ENCODE data around the gene PTRHD1.

The PTRHD1 gene

DNA sequence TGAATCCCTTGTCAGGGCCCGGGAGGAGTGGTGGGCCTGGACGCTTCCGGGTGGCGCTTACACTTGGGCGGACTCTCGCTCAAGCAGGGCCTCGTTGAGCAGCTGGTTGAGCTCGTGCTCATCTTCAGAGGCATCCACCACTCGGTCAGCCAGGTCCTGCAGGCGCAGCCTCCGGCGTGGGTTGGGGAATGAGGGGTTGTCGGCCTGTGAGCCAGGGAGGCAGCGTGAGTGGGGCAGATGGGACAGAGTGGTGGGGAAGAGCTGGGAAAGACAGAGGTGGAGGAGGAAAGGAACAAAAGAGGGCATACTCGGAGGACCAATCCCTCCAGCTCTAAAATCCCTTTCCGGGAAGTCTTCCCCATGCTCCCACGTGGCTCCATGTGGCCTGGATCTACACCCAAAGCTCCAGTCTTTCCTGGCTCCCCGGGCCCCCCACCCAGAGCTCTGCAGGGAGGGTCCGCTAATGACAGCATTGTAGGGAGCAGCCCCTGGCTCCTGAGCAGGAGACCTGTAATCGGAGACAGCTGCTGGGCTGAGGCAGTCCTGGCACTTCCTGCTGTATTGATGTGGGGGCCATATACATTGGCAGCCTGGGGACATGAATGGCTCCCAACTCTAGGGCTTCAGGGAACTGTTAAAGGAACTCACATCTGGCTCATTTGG lies 41.7 kb upstream of the PTRHD1 start:
- Histone ChIP-seq H3K9ac (ENCODE audit: low read depth, low read length) (no peak overlapping the region), H3K9me3 (ENCODE audit: insufficient read depth, low read length, severe bottlenecking) (no peaks in the 10 kb centered on the region), H3K4me1 (ENCODE audit: insufficient read depth, low read length) (no peaks in the 10 kb centered on the region), H3K4me3 (ENCODE audit: low read depth in 1 of 2, low read length in 2 of 2) (no peak overlapping the region), H3K4me2 (ENCODE audit: insufficient read depth, low read length) (no peak overlapping the region), H2AFZ (ENCODE audit: low read depth, low read length) (no peak overlapping the region), H4K20me1 (ENCODE audit: insufficient read depth, low read length) (peaks cover 7% of the 10 kb centered on the region; the same call in 1 of the 2 replicates), H3K36me3 (ENCODE audit: insufficient read depth, low read length) (peaks cover 78% of the 10 kb centered on the region), H3K27me3 (ENCODE audit: insufficient read depth, low read length, poor library complexity) (no peaks in the 10 kb centered on the region), H3K27ac (ENCODE audit: low read length) (no peak overlapping the region), H3K79me2 (ENCODE audit: insufficient read depth, low read length) (no peaks in the 10 kb centered on the region)
- DNase-seq (no peak), ATAC-seq (ENCODE audit: insufficient read depth, low read depth) (no peak)
- TF ChIP-seq, protein P1, sequence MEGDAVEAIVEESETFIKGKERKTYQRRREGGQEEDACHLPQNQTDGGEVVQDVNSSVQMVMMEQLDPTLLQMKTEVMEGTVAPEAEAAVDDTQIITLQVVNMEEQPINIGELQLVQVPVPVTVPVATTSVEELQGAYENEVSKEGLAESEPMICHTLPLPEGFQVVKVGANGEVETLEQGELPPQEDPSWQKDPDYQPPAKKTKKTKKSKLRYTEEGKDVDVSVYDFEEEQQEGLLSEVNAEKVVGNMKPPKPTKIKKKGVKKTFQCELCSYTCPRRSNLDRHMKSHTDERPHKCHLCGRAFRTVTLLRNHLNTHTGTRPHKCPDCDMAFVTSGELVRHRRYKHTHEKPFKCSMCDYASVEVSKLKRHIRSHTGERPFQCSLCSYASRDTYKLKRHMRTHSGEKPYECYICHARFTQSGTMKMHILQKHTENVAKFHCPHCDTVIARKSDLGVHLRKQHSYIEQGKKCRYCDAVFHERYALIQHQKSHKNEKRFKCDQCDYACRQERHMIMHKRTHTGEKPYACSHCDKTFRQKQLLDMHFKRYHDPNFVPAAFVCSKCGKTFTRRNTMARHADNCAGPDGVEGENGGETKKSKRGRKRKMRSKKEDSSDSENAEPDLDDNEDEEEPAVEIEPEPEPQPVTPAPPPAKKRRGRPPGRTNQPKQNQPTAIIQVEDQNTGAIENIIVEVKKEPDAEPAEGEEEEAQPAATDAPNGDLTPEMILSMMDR (IDR thresholded peaks at IDR 0.05; ENCODE audit: borderline replicate concordance, extremely low read depth, low read length, poor library complexity, severe bottlenecking): no peak
- TF ChIP-seq EZH2 (IDR thresholded peaks at IDR 0.05; ENCODE audit: borderline replicate concordance, low read depth, low read length, severe bottlenecking): no peak

DNA sequence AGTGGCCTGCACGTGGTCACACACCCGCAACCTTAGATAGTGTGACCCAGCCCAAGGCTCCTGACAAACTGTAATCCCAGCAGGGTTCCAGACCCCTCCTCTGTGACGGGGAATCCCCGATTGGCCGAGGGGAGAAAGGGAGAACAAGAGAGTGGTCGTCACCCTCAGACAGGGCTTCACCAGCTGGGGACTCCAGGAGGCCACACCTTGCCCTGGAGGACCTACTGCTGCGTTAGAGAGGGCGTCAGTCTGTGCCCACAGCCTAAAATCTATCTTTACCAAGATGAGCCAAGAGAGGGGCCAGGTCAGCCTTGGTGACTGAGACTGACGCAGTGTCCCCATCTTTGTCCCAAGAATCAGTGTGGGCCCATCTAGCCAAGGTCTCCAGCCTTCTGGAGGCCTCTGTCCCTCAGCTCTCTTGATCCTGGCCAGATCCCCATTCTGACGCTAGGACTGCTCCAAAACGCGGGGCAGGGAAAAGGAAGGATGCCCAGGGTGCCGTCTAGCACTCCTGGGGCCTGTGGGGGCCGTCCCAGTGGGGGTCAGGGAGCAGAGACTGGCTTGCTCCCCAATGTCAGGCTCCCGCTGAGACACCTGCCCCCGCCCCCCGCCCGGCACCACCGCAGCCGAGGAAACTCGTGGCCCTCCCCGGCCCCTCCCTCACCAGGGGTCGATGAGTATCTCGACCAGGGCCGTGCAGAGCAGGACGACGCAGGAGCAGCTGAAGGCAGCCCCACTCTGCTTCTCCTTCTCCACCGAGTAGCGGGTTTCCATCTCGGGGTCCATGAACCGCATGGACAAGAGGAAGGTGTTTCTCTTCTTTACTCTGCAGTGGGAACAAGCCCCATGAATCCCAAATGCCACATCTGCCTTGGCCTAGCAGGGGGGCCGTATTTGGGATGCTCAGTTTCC lies 40.9 kb upstream of the PTRHD1 start:
- no peak for ATAC-seq (ENCODE audit: insufficient read depth, low read depth)
- no peak overlapping the region for H3K4me3 ChIP-seq (ENCODE audit: low read depth in 1 of 2, low read length in 2 of 2)

DNA sequence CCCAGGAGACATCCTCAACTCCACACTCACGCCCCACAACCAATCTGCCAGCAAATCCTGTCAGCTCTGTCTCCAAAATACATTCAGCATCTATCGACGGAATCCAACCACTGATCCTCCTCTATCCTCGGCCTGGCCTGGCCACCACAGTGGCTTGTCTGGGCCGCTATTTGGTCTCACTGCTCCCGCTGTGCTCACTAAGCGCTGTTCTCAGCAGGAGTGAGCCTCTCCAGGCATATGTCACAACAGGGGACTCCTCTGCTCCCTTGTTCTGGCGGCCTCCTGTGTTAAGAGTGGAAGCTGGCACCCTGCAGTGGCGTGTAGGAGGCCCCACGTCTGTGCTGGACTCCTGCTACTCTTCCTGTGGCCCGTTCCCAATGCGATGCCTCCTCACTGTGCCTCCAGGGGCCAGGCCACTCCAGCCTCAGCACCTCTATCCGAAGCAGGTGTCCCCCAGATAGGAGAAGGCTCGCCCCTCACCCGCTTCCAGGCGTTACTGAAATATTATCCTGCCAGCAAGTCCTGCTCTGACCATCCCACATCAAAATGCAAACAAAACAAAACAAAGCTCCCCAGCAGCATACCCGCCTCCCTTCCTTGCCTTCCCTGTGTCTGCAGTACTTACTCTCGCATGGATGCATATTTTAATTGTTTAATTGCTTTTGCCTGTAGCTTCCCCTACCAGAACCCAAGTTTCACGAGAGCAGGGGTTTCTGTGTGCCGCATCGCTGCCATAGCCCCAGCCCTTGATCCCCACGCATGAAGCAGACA lies 39.9 kb upstream of the PTRHD1 start:
- H3K36me3 ChIP-seq (ENCODE audit: insufficient read depth, low read length): peaks cover 65% of the 10 kb centered on the region
- no peaks in the 10 kb centered on the region for H3K27me3 ChIP-seq (ENCODE audit: insufficient read depth, low read length, poor library complexity)
- no peak overlapping the region for H3K4me3 ChIP-seq (ENCODE audit: low read depth in 1 of 2, low read length in 2 of 2)
- H4K20me1 ChIP-seq (ENCODE audit: insufficient read depth, low read length): peaks cover 7% of the 10 kb centered on the region; the same call in 1 of the 2 replicates
- ATAC-seq (ENCODE audit: insufficient read depth, low read depth): no peak
- peak overlapping the region; percentile 20; the same call in 1 of the 2 replicates for H3K27ac ChIP-seq (ENCODE audit: low read length)
- TF ChIP-seq, protein P1 (IDR thresholded peaks at IDR 0.05; ENCODE audit: borderline replicate concordance, extremely low read depth, low read length, poor library complexity, severe bottlenecking): no peak
- TF ChIP-seq EZH2 (IDR thresholded peaks at IDR 0.05; ENCODE audit: borderline replicate concordance, low read depth, low read length, severe bottlenecking): no peak
- H3K4me1 ChIP-seq (ENCODE audit: insufficient read depth, low read length): no peaks in the 10 kb centered on the region
- no peaks in the 10 kb centered on the region for H3K79me2 ChIP-seq (ENCODE audit: insufficient read depth, low read length)
- H3K9me3 ChIP-seq (ENCODE audit: insufficient read depth, low read length, severe bottlenecking): no peaks in the 10 kb centered on the region
- no peak overlapping the region for H2AFZ ChIP-seq (ENCODE audit: low read depth, low read length)
- no peak for DNase-seq
- no peak overlapping the region for H3K9ac ChIP-seq (ENCODE audit: low read depth, low read length)
- no peak overlapping the region for H3K4me2 ChIP-seq (ENCODE audit: insufficient read depth, low read length)

More for the DNA sequence above, 40.9 kb upstream of the PTRHD1 start:
- H3K79me2 ChIP-seq (ENCODE audit: insufficient read depth, low read length): no peaks in the 10 kb centered on the region
- peaks cover 71% of the 10 kb centered on the region for H3K36me3 ChIP-seq (ENCODE audit: insufficient read depth, low read length)
- no peaks in the 10 kb centered on the region for H3K9me3 ChIP-seq (ENCODE audit: insufficient read depth, low read length, severe bottlenecking)
- H4K20me1 ChIP-seq (ENCODE audit: insufficient read depth, low read length): peaks cover 7% of the 10 kb centered on the region; the same call in 1 of the 2 replicates
- H3K27me3 ChIP-seq (ENCODE audit: insufficient read depth, low read length, poor library complexity): no peaks in the 10 kb centered on the region
- H2AFZ ChIP-seq (ENCODE audit: low read depth, low read length): no peak overlapping the region
- no peaks in the 10 kb centered on the region for H3K4me1 ChIP-seq (ENCODE audit: insufficient read depth, low read length)
- H3K4me2 ChIP-seq (ENCODE audit: insufficient read depth, low read length): no peak overlapping the region
- no peak overlapping the region for H3K27ac ChIP-seq (ENCODE audit: low read length)
- DNase-seq: no peak
- TF ChIP-seq, protein P1 (IDR thresholded peaks at IDR 0.05; ENCODE audit: borderline replicate concordance, extremely low read depth, low read length, poor library complexity, severe bottlenecking): no peak
- TF ChIP-seq EZH2 (IDR thresholded peaks at IDR 0.05; ENCODE audit: borderline replicate concordance, low read depth, low read length, severe bottlenecking): no peak
- H3K9ac ChIP-seq (ENCODE audit: low read depth, low read length): no peak overlapping the region

Data from DND-41 (cell line).